Suprapubic skin (tissue), 4 donors: ENCODE results near the gene SLC12A1. TPM values are rescaled to one million over a fixed set of nuclear protein-coding genes. Genes with fewer than 3 reads are reported as not detected.

ENCODE experiments used
- DNase-seq, 2 donors: peaks; one replicate each; pipeline ENCODE4 v3.0.0-alpha.2; 2019; ENCODE audit warnings: low spot score in 2 of 2
- H3K27ac ChIP-seq: fragments of 200-600 bp; sonication (generic); one replicate; pipeline ENCODE4 v1.5.1; 2019
- H3K27me3 ChIP-seq: fragments of 200-600 bp; sonication (generic); one replicate; pipeline ENCODE4 v1.5.1; 2019
- H3K36me3 ChIP-seq: fragments of 200-600 bp; sonication (generic); one replicate; pipeline ENCODE4 v1.5.1; 2019
- H3K4me1 ChIP-seq: fragments of 200-600 bp; sonication (generic); one replicate; pipeline ENCODE4 v1.5.1; 2019
- H3K4me3 ChIP-seq: fragments of 200-600 bp; sonication (generic); one replicate; pipeline ENCODE4 v1.5.1; 2019; ENCODE audit warnings: mild to moderate bottlenecking
- H3K9me3 ChIP-seq: fragments of 200-600 bp; sonication (generic); one replicate; pipeline ENCODE4 v1.5.1; 2019
- EP300 ChIP-seq: sonication (generic); formaldehyde crosslinking; IDR thresholded peaks from one replicate; pipeline ENCODE4 v1.6.1; 2017; ENCODE audit warnings: antibody characterized with exemption
- POLR2A ChIP-seq, 2 donors: fragments of 450-650 bp; IDR thresholded peaks; one replicate each; pipeline ENCODE4 v1.6.1; 2017; ENCODE audit warnings: antibody characterized with exemption in 2 of 2, mild to moderate bottlenecking in 2 of 2, moderate library complexity in 2 of 2
- POLR2AphosphoS5 ChIP-seq, 3 donors: sonication (generic); formaldehyde crosslinking; IDR thresholded peaks; one replicate each; pipeline ENCODE4 v1.6.1; 2017; ENCODE audit warnings: antibody characterized with exemption in 3 of 3
- WGBS: methylation state at CpG from one replicate; pipeline ENCODE4 v1.1.5; 2018; 5-methylcytosine and 5-hydroxymethylcytosine counted together
- total RNA-seq, 4 donors: library from RNA; depleted of rRNA; stranded (reverse); fragments of >200 nt; gene quantifications; one replicate each; pipeline ENCODE4 v1.1.0, GENCODE V29; 2016
- TF ChIP-seq, protein P1 (sequence below), 2 donors: fragments of 200-600 bp in 1 of 2; fragments of 450-650 bp in 1 of 2; sonication (generic) in 1 of 2; IDR thresholded peaks; one replicate each; pipeline ENCODE4 v1.5.1; 2016 to 2019; ENCODE audit warnings: antibody characterized with exemption in 2 of 2, mild to moderate bottlenecking in 1 of 2, moderate library complexity in 1 of 2

The SLC12A1 gene
- total RNA-seq, 4 donors from 2014 or later, result not detected

DNA sequence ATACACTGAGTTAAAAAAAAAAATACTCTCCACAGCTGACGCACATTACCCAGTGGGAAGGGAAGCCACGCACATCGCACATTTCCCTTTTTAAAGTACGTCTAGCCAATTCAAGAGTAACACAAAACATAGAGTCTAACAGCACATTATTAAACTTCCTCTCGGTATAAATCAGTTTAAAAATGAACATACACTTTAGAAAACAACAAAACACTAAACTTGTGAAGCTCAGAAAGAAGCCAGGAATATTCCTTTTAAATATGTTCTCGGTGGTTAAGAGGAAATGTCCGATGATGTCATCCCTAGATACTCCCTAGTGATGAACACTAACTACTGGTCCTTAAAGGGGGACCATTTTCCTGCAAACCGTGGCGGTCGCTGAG, 28.7 kb upstream of the SLC12A1 start:
- no peak for DNase-seq
- H3K27ac ChIP-seq, result no peak overlapping the region
- no peaks in the 10 kb centered on the region for H3K9me3 ChIP-seq
- H3K36me3 ChIP-seq, result no peaks in the 10 kb centered on the region
- H3K27me3 ChIP-seq, result peaks cover 21% of the 10 kb centered on the region
- peaks cover 15% of the 10 kb centered on the region for H3K4me1 ChIP-seq
- no peak for TF ChIP-seq POLR2A (IDR thresholded peaks at IDR 0.05)
- no peak for TF ChIP-seq POLR2AphosphoS5 (IDR thresholded peaks at IDR 0.05)
- TF ChIP-seq, protein P1, sequence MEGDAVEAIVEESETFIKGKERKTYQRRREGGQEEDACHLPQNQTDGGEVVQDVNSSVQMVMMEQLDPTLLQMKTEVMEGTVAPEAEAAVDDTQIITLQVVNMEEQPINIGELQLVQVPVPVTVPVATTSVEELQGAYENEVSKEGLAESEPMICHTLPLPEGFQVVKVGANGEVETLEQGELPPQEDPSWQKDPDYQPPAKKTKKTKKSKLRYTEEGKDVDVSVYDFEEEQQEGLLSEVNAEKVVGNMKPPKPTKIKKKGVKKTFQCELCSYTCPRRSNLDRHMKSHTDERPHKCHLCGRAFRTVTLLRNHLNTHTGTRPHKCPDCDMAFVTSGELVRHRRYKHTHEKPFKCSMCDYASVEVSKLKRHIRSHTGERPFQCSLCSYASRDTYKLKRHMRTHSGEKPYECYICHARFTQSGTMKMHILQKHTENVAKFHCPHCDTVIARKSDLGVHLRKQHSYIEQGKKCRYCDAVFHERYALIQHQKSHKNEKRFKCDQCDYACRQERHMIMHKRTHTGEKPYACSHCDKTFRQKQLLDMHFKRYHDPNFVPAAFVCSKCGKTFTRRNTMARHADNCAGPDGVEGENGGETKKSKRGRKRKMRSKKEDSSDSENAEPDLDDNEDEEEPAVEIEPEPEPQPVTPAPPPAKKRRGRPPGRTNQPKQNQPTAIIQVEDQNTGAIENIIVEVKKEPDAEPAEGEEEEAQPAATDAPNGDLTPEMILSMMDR (IDR thresholded peaks at IDR 0.05), result no peak
- TF ChIP-seq EP300, result no peak
- 5% methylated on average over 10 of the region's 10 CpGs for WGBS
- H3K4me3 ChIP-seq, result peak overlapping the region; percentile 58

DNA sequence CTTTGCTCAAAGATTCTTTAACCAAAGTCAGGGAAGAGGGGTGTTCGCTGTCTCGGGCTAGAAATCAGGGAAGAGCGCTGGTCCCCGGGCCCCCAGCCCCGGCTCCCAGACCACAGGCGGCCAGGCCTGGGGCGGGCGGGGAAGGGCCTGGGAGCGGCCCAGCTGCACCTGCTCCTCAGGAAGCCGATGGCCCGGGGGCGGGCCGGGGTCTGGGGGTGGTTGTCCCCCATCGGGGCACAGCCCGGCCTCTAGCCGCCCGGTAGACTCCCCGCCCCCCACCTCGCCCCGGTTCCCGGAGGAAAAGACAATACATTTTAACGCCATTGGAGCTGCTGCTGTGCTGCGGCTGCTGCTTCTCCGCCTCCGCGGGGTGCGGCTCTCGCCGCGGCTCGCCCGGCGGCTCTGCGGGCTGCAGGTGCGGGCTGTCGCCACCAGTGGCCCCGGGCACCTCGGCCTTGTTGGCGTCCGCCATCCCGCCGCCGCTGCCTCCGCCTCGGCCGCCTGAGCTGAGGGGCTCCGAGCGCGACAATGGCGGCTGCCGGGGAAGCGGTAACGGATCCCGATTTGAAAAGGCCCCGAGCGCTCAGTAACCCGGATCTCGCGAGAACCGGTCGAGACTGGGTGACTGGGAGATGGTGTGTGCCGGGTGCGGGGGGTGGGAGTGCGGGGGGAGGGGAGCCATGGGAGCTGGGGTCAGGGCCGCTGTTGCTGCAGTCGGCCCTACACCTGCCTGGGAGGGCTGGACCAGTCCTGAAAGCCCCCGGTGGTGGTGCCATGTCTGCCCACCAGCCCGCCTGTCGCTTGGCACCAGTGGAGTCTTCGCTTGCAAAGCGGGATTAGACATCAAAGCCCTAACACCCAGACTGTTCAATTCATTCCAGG, 28.1 kb upstream of the SLC12A1 start, which contains the start of gene MYEF2:
TSS of gene MYEF2 (minus strand) at position 530 of the 882 bp plus-strand sequence. CDS start at position 472, 58 bp downstream.
- Histone ChIP-seq H3K36me3 (no peaks in the 10 kb centered on the region), H3K4me3 (peak within 1 kb of the TSS; percentile 58), H3K4me1 (peaks cover 15% of the 10 kb centered on the region), H3K9me3 (no peaks in the 10 kb centered on the region), H3K27ac (no peak within 1 kb of the TSS), H3K27me3 (peaks cover 21% of the 10 kb centered on the region)
- WGBS, result 5% methylated on average over 18 of the region's 71 CpGs
- DNase-seq, result peak; percentile 65 to 78
- no peak for TF ChIP-seq EP300
- TF ChIP-seq POLR2AphosphoS5 (IDR thresholded peaks at IDR 0.05), result no peak
- TF ChIP-seq, protein P1 (IDR thresholded peaks at IDR 0.05), result no peak
- no peak for TF ChIP-seq POLR2A (IDR thresholded peaks at IDR 0.05)

DNA sequence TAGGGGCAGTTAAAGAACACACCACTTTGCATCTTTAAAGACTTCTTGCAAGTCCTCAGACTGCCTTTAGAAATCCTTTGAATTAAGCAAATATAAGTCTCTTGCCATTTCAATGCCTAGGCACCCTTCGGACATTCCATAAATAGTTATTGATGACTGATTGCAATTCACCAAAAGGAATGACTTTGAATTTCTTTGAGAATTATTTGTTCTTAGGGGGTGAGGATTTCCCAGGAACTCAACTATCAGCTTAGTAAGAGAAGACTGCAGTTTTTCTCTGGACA, 27.5 kb upstream of the SLC12A1 start:
- TF ChIP-seq, protein P1 (IDR thresholded peaks at IDR 0.05), result no peak
- no peak for TF ChIP-seq EP300
- TF ChIP-seq POLR2AphosphoS5 (IDR thresholded peaks at IDR 0.05), result no peak
- TF ChIP-seq POLR2A (IDR thresholded peaks at IDR 0.05), result no peak
- no peak for DNase-seq
- peaks cover 15% of the 10 kb centered on the region for H3K4me1 ChIP-seq
- H3K27me3 ChIP-seq, result peaks cover 21% of the 10 kb centered on the region
- no peak overlapping the region for H3K27ac ChIP-seq
- WGBS, result 89% methylated on average over 1 of the region's 1 CpG
- H3K4me3 ChIP-seq, result peak overlapping the region; percentile 58
- H3K9me3 ChIP-seq, result no peaks in the 10 kb centered on the region
- no peaks in the 10 kb centered on the region for H3K36me3 ChIP-seq

DNA sequence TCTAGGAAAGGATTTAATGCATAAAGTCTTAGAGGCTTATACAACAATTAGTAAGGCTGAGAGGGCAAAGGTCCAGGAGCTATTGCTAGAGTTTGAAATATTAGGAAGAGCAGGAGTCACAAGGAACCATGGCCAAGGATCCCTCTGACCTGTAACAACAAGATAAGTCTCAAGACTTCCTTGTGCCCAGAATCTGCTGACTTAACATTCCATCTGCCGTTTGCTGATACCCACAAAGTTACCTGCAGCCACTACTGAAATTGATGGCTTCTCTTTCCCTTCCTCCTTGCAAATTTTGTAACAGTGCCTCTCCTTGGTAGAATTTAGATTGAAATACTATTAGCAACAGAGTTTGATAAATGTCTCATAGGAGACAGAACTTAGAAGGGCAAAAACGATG, 23.4 kb upstream of the SLC12A1 start:
- Histone ChIP-seq H3K9me3 (no peaks in the 10 kb centered on the region), H3K27ac (no peak overlapping the region), H3K36me3 (no peaks in the 10 kb centered on the region), H3K27me3 (peaks cover 14% of the 10 kb centered on the region), H3K4me3 (no peak overlapping the region), H3K4me1 (peaks cover 8% of the 10 kb centered on the region)
- TF ChIP-seq POLR2AphosphoS5 (IDR thresholded peaks at IDR 0.05), result no peak
- TF ChIP-seq, protein P1 (IDR thresholded peaks at IDR 0.05), result no peak
- 53% methylated on average over 2 of the region's 2 CpGs for WGBS
- DNase-seq, result no peak

DNA sequence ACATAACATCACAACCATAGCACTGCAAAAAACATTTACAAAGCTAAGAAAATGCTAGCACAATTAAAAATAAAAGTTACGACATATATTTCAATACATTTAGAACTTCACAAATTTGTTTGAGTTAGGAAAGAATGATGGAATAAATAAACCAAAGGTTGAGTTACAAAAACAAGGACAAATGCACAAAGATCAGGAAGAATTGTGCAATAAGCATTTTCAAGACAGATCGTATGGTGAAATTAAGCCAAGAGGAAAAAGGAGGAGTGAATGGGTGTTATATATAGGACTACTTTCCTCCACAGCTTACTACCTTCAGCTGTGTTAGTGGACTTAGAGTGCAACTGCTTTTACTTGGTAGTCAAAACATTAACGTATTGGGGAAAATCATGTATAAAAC, 20.6 kb upstream of the SLC12A1 start:
- 87% methylated on average over 3 of the region's 3 CpGs for WGBS
- no peak for TF ChIP-seq EP300
- TF ChIP-seq POLR2AphosphoS5 (IDR thresholded peaks at IDR 0.05), result no peak
- no peak for TF ChIP-seq POLR2A (IDR thresholded peaks at IDR 0.05)
- Histone ChIP-seq H3K27ac (no peak overlapping the region), H3K36me3 (no peaks in the 10 kb centered on the region), H3K4me1 (no peaks in the 10 kb centered on the region), H3K9me3 (no peaks in the 10 kb centered on the region), H3K4me3 (no peak overlapping the region), H3K27me3 (peaks cover 4% of the 10 kb centered on the region)
- no peak for DNase-seq
